ENCODE measurements around the gene DOC2A. TPM values are rescaled to one million over a fixed set of nuclear protein-coding genes. Genes with fewer than 3 reads are reported as not detected.

Gene DOC2A
- total and polyA plus RNA-seq, 2 of the 4 experiments (the other 2 are of a cell fraction): under 0.01 to 0.48 TPM

DNA sequence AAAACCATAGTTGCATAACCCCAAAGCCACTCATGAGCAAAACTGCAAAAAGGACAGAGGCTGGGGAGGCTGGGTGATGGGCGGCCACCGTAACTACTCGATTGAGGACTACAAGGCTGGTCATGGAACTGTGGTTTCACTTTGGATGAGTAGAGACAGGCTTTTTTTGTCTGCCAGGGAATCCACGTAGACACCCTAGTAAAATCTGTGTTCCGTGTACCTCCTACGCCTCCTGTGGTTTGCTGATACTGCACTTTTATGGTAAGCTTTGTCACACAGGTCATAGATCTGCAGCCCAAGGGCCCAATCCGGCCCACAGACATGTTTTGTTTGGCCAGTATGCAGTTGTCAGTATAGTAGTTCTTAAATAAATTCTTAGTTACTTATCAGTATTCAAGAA is 22.4 kb upstream of the DOC2A start:
- Histone ChIP-seq H3K4me1 (ENCODE audit: control insufficient read depth, insufficient read depth, low read length) (no peaks in the 10 kb centered on the region), H3K27ac (ENCODE audit: insufficient read depth, low read length) (no peak overlapping the region), H3K27me3 (ENCODE audit: control insufficient read depth, insufficient read depth, low read length) (peaks cover 45% of the 10 kb centered on the region), H4K5ac (ENCODE audit: low read depth, low read length) (no peak overlapping the region), H3K4me3 (ENCODE audit: insufficient read depth, low read depth, low read length) (no peak overlapping the region), H2AK9ac (replicated peaks; ENCODE audit: low read depth, low read length, poor library complexity) (no peak overlapping the region), H3K4me2 (ENCODE audit: low read depth, low read length) (no peak overlapping the region), H4K8ac (ENCODE audit: low read depth in 2 of 2, low read length in 2 of 2) (no peak overlapping the region), H2AFZ (replicated peaks; ENCODE audit: low read length, poor library complexity) (no peak overlapping the region), H3K18ac (ENCODE audit: low read depth, low read length) (no peak overlapping the region), H3K4ac (ENCODE audit: low read depth, low read length) (no peak overlapping the region), H3K14ac (replicated peaks; ENCODE audit: low read depth, low read length) (no peak overlapping the region), H4K20me1 (ENCODE audit: insufficient read depth, low read length) (peaks cover 6% of the 10 kb centered on the region; the same call in 1 of the 2 replicates), H3K56ac (ENCODE audit: extremely low read depth, insufficient read depth, low read length) (no peak overlapping the region), H3K79me1 (ENCODE audit: low read depth in 1 of 2, low read length in 2 of 2) (no peaks in the 10 kb centered on the region), H3K9ac (ENCODE audit: low read depth, low read length) (no peak overlapping the region), H3K23ac (ENCODE audit: low read depth, low read length) (no peak overlapping the region), H2BK20ac (ENCODE audit: low read depth, low read length) (no peak overlapping the region), H2BK120ac (ENCODE audit: low read depth, low read length) (no peak overlapping the region), H2BK5ac (ENCODE audit: low read depth, low read length, poor library complexity, severe bottlenecking) (no peak overlapping the region), H3K36me3 (ENCODE audit: control insufficient read depth, insufficient read depth, low read length) (no peaks in the 10 kb centered on the region), H4K91ac (ENCODE audit: insufficient read depth, low read depth, low read length) (no peak overlapping the region), H3K9me1 (ENCODE audit: insufficient read depth, low read length) (no peaks in the 10 kb centered on the region), H2BK15ac (ENCODE audit: low read depth, low read length) (no peak overlapping the region), H2AK5ac (ENCODE audit: low read depth, low read length) (no peak overlapping the region), H3K9me3 (ENCODE audit: control insufficient read depth, insufficient read depth, low read length) (no peaks in the 10 kb centered on the region)
- WGBS, 2 experiments (ENCODE audit: extremely low coverage in 2 of 2, insufficient read length in 1 of 2): no CpG with 5 or more reads among the region's 7 CpGs
- ATAC-seq (ENCODE audit: low read depth) (no peak), DNase-seq (no peak)
- in situ Hi-C loops (cut with MboI; ENCODE audit: low sequenced_read_pairs): no loop called here
- TF ChIP-seq NFE2L2 (IDR thresholded peaks at IDR 0.05; ENCODE audit: low read depth, low read length): no peak
- TF ChIP-seq MAFK (IDR thresholded peaks at IDR 0.05; ENCODE audit: low read depth, low read length): peak; percentile 76
- TF ChIP-seq, protein P1, sequence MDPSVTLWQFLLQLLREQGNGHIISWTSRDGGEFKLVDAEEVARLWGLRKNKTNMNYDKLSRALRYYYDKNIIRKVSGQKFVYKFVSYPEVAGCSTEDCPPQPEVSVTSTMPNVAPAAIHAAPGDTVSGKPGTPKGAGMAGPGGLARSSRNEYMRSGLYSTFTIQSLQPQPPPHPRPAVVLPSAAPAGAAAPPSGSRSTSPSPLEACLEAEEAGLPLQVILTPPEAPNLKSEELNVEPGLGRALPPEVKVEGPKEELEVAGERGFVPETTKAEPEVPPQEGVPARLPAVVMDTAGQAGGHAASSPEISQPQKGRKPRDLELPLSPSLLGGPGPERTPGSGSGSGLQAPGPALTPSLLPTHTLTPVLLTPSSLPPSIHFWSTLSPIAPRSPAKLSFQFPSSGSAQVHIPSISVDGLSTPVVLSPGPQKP (IDR thresholded peaks at IDR 0.05; ENCODE audit: borderline replicate concordance, low read depth, low read length): no peak
- no TSS peak for BruUV-seq (replicated peaks)
- dilution Hi-C loops (cut with HindIII; ENCODE audit: low sequenced_read_pairs, unreplicated experiment): no loop called here
- intact Hi-C loops (cut with micrococcal nuclease): no loop called here
- CTCF ChIA-PET: no interaction called here
- POLR2A ChIA-PET (ENCODE audit: unreplicated experiment): no interaction called here

Data from IMR-90 (cell line).